ENCODE measurements around the gene PGGHG.

PGGHG gene

GRCh38 chr11:295351-296170, 6.6 kb downstream of the PGGHG start:
- DNase-seq, result peak in 4 of 10 donors; percentile 9 to 74 (median 47)
- intact Hi-C loops (cut with DNase I), result no loop called here

- intact Hi-C loops (cut with DNase I), result no loop called here
- DNase-seq, result peak in 4 of 10 donors; percentile 20 to 76 (median 70)
Measured at GRCh38 chr11:296171-297050, 7.5 kb downstream of the PGGHG start.

- DNase-seq, result peak in 3 of 10 donors; percentile 14 to 66 (median 40)
- intact Hi-C loops (cut with DNase I), result no loop called here
Measured at GRCh38 chr11:297051-297585, 8.2 kb downstream of the PGGHG start.

GRCh38 chr11:297586-298405, 8.9 kb downstream of the PGGHG start:
- intact Hi-C loops (cut with DNase I), result no loop called here
- DNase-seq, result peak in 4 of 10 donors; percentile 13 to 66 (median 45)

- peak in 4 of 10 donors; percentile 23 to 83 (median 64) for DNase-seq
- intact Hi-C loops (cut with DNase I), result no loop called here
Measured at GRCh38 chr11:298406-299065, 9.6 kb downstream of the PGGHG start.

GRCh38 chr11:299081-299891, 10.4 kb downstream of the PGGHG start, which contains the start of gene IFITM5:
IFITM5 (minus strand) TSS chr11:299526; CDS start chr11:299490, 36 bp downstream.
- peak in 4 of 10 donors; percentile 24 to 77 (median 50) for DNase-seq
- intact Hi-C loops (cut with DNase I), result no loop called here

- intact Hi-C loops (cut with DNase I), result loop anchor here (10.0 kb wide), 1 partner anchor 55 kb away; no protein-coding TSS in a partner anchor
- peak in 4 of 10 donors; percentile 26 to 78 (median 56) for DNase-seq
Measured at GRCh38 chr11:299951-300735, 11.2 kb downstream of the PGGHG start.

- intact Hi-C loops (cut with DNase I), result loop anchor here (10.0 kb wide), 1 partner anchor 51 kb away; no protein-coding TSS in a partner anchor
- DNase-seq, result no peak
Measured at GRCh38 chr11:303363-303762, 14.4 kb downstream of the PGGHG start.

- intact Hi-C loops (cut with DNase I), result loop anchor here (10.0 kb wide), 1 partner anchor 51 kb away; no protein-coding TSS in a partner anchor
- DNase-seq, result no peak
Measured at GRCh38 chr11:304061-304506, 15.2 kb downstream of the PGGHG start.

- intact Hi-C loops (cut with DNase I), result loop anchor here (10.0 kb wide), 1 partner anchor 50 kb away; no protein-coding TSS in a partner anchor
- DNase-seq, result peak in 5 of 10 donors; percentile 37 to 70 (median 47)
Measured at GRCh38 chr11:304915-305843, 16.3 kb downstream of the PGGHG start.

GRCh38 chr11:305844-306211, 16.9 kb downstream of the PGGHG start:
- no peak for DNase-seq
- intact Hi-C loops (cut with DNase I), result loop anchor here (10.0 kb wide), 1 partner anchor 49 kb away; no protein-coding TSS in a partner anchor

- intact Hi-C loops (cut with DNase I), result loop anchor here (10.0 kb wide), 1 partner anchor 48 kb away; no protein-coding TSS in a partner anchor
Measured at GRCh38 chr11:306645-307371, 17.9 kb downstream of the PGGHG start.

GRCh38 chr11:307766-308708, 19.1 kb downstream of the PGGHG start, which contains the start of gene IFITM2:
IFITM2 (plus strand) TSS chr11:307816; CDS start chr11:308193, 377 bp downstream.
- intact Hi-C loops (cut with DNase I), result loop anchor here (10.0 kb wide), 1 partner anchor 47 kb away; no protein-coding TSS in a partner anchor
- peak in 4 of 10 donors; percentile 26 to 75 (median 49) for DNase-seq

More at GRCh38 chr11:306645-307371, 17.9 kb downstream of the PGGHG start:
- DNase-seq, result peak in 1 of 10 donors; percentile 53
